ENCODE results near the gene ST8SIA5. TPM values are rescaled to one million over a fixed set of nuclear protein-coding genes. Genes with fewer than 3 reads are reported as not detected.

Gene ST8SIA5
- total RNA-seq, 2 experiments from 2014 or later = 0.15 TPM; not detected in 1

DNA sequence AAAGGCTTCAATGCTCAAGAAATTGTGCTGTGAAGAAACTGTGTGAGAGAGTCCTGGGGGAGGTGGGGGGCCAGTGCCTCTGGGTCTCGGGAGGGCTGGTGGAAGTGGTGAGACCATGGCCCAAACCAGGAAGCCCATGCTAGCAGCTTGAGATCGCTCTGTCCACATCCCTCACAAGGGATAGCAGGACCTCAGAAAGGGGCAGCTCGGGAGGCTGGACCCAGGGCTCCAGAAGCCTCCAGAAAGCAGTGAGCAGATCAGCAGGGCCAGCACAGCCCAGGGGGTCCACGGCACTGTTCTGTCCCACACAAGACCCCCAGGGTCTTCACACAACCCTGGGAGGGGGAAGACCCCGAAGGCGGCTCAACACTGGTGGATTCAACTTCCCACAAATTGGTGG is 24.1 kb downstream of the ST8SIA5 start:
- CTCF ChIA-PET = no interaction called here
- H3K27me3 Mint-ChIP-seq = peaks cover 5% of the 10 kb centered on the region

DNA sequence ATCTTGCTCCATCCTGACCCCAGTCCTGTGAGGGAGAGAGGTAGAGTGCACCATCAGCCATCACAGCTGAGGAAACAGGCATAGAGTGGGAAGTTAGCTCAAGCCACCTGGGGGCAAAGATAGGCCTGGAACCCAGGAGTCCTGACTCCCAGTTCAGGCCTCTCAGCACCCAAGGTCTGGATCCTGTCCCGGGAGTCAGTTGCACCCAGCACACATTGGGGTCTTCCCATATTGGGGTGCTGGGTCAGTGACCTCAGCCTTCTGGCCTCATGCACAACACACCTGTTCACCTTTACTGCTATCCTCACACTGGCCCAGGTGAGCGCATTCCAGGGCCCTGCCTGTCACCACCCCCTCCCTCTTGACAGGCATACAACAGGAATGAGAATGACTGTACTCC is 24.7 kb downstream of the ST8SIA5 start:
- POLR2A ChIA-PET = no interaction called here

More for the DNA sequence above, 24.1 kb downstream of the ST8SIA5 start:
- no peaks in the 10 kb centered on the region for H3K4me1 Mint-ChIP-seq
- H3K9me3 Mint-ChIP-seq = peaks cover 10% of the 10 kb centered on the region
- no peaks in the 10 kb centered on the region for H3K36me3 Mint-ChIP-seq (ENCODE audit: low read depth)
- DNase-seq = no peak
- POLR2A ChIA-PET = no interaction called here
- H3K4me3 Mint-ChIP-seq = no peak overlapping the region
- H3K27ac Mint-ChIP-seq = no peak overlapping the region

DNA sequence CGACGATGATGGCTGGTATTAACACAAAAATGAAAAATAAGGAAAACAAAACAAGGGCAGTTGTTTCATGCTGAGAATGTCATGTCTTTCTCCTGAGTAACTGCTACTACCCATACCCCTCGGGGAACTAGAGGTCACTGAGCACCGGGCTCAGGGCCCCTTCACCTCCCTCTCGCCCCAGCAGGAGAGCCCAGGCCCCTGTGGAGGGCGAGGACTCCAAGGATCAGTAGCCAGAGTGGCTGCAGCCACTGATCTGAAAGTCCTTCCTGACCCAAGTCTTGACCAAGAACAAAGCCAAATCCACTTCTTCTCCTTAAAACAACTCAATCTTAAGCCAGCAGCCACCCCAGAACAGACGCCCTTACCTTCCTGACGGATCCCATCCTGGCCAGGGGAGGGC is 25.5 kb downstream of the ST8SIA5 start:
- H3K4me3 Mint-ChIP-seq = no peak overlapping the region
- no peaks in the 10 kb centered on the region for H3K4me1 Mint-ChIP-seq
- no peaks in the 10 kb centered on the region for H3K36me3 Mint-ChIP-seq (ENCODE audit: low read depth)
- CTCF ChIA-PET = interaction anchor here (0.7 kb wide), 1 partner anchor 1044 kb away, joined by 3 read pairs; no protein-coding TSS in a partner anchor
- no peak overlapping the region for H3K27ac Mint-ChIP-seq
- peaks cover 3% of the 10 kb centered on the region for H3K27me3 Mint-ChIP-seq
- POLR2A ChIA-PET = no interaction called here
- peaks cover 10% of the 10 kb centered on the region for H3K9me3 Mint-ChIP-seq
- DNase-seq = no peak

More for the DNA sequence above, 24.7 kb downstream of the ST8SIA5 start:
- H3K27me3 Mint-ChIP-seq = peaks cover 5% of the 10 kb centered on the region
- CTCF ChIA-PET = no interaction called here
- no peak for DNase-seq
- no peaks in the 10 kb centered on the region for H3K36me3 Mint-ChIP-seq (ENCODE audit: low read depth)
- peaks cover 10% of the 10 kb centered on the region for H3K9me3 Mint-ChIP-seq
- H3K27ac Mint-ChIP-seq = no peak overlapping the region
- H3K4me3 Mint-ChIP-seq = no peak overlapping the region
- no peaks in the 10 kb centered on the region for H3K4me1 Mint-ChIP-seq

DNA sequence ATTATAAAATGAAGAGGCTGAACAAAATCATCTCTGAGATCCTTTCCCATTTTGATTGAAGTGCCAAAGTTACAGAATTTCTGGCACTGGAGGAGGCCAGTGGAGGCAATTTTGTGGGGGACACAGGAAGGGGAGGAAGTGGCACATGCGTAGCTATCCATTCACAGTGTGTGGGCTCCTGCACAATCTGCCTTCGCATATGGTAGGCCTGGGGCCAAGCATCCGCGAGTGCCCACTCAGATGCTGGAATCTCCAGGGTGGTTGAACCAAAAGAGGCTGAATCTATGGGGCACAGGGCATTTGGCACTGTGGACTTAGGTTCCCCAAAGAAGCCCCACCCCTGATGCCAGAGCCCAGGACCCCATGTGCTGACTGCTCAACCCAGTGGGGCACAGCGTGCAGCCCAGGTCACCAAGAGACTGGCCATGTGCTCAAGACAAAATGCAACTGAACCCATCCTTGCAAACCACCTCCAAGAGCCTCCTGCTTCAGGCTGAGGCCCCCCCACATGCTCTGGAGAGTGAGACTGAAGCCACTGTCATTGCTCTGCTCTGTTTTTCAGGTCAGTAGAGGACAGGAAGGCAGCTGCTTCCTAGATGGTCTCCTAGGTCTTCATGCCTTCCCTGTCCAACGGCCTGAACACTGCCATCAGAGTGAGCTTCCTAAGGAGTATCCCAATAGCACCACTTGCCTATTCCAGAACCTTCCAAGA is 28.5 kb downstream of the ST8SIA5 start:
- Mint-ChIP-seq H3K27me3 (no peaks in the 10 kb centered on the region), H3K36me3 (ENCODE audit: low read depth) (no peaks in the 10 kb centered on the region), H3K4me1 (no peaks in the 10 kb centered on the region), H3K27ac (no peak overlapping the region), H3K9me3 (peaks cover 10% of the 10 kb centered on the region), H3K4me3 (no peak overlapping the region)
- ChIA-PET POLR2A (no interaction called here), CTCF (no interaction called here)
- DNase-seq = no peak

DNA sequence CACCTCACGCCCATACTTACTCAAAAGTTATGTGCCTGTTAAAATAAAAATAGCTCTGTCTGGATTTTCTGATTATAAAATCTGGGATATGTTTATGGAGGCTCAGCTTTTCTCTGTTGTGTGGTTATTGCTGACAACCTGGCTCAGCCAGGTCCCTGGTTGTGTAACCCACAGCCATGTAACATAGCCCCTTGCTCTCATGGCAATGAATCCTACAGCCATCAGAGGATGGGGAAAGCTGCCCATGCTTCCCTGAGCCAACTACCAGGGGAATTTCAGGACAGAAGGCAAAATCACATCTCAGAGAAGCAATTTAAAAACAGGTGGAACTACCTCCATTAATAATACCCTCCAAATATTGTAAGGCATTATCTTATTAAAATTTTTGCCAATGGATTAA is 29.7 kb downstream of the ST8SIA5 start:
- no peak for DNase-seq
- Mint-ChIP-seq H3K4me3 (no peak overlapping the region), H3K36me3 (ENCODE audit: low read depth) (no peaks in the 10 kb centered on the region), H3K4me1 (no peaks in the 10 kb centered on the region), H3K9me3 (peaks cover 10% of the 10 kb centered on the region), H3K27ac (no peak overlapping the region), H3K27me3 (no peaks in the 10 kb centered on the region)
- POLR2A ChIA-PET = no interaction called here
- CTCF ChIA-PET = no interaction called here

DNA sequence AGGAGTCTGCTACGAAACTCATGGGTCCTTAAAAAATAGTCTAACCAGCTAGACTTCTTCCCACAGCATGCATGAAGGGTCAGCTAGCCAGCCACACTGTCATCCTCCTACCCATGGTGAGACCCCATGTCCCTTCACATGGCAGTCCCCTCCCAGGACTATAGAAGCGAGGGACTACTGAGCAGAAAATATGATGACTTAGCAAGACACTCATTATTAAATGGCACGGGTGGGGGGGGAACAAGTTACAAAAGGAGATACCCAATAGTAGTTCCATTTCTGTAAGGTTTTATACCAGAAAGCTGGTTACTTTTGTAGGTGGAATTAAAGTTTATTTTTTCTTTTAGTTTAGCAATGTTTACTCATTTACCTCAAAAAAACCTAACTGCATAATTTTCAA is 31.5 kb downstream of the ST8SIA5 start:
- no peak for DNase-seq
- Mint-ChIP-seq H3K36me3 (ENCODE audit: low read depth) (no peaks in the 10 kb centered on the region), H3K27ac (no peak overlapping the region), H3K4me3 (no peak overlapping the region), H3K27me3 (no peaks in the 10 kb centered on the region), H3K9me3 (peaks cover 7% of the 10 kb centered on the region), H3K4me1 (no peaks in the 10 kb centered on the region)
- CTCF ChIA-PET = no interaction called here
- POLR2A ChIA-PET = no interaction called here

DNA sequence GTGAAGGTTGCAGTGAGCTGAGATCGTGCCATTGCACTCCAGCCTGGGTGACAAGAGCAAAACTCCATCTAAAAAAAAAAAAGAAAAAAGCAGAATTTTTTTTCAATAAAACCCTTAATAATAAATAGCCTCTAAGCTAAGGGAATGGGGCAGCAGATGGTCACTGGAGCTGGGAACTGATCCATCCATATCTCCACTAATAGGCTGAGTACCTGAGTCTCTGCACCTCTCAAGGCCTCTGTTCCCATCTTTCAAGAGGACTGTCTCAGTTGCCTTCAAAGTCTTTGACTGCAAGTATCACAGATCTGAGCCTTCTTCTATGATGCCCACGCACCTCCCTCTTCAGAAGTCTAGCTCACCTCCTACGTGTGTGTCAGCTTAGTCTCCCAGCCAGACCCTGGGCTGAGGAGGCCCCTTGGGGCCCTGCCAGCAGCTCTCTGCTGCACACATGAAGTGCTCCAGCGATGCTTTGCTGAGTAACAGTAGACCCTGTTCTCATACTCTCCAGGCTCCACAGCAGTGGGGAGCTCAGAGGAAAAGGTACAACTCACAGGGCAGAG is 32.9 kb downstream of the ST8SIA5 start:
- POLR2A ChIA-PET = no interaction called here
- Mint-ChIP-seq H3K4me1 (no peaks in the 10 kb centered on the region), H3K27ac (no peak overlapping the region), H3K9me3 (peaks cover 3% of the 10 kb centered on the region), H3K36me3 (ENCODE audit: low read depth) (no peaks in the 10 kb centered on the region), H3K27me3 (no peaks in the 10 kb centered on the region), H3K4me3 (no peak overlapping the region)
- no peak for DNase-seq
- CTCF ChIA-PET = no interaction called here

DNA sequence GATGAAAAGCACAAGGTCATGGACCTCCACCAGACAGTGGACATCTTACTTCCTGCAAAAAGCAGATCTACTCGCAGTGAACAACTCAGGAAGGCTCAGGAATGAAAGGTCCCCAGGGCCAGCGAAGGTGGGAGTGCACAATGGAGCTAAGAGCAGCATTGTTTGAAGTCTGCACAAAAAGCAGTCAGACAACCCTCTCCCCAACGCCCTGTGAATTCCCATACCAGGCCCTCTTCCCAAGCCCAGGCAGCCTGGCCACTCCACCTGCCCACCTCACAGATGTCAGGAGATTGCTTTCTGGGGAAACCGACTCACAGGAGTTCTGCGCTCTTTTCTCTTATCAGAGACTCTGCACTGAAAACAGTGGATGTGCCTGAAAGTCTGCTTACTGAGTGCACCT is 34.8 kb downstream of the ST8SIA5 start:
- Mint-ChIP-seq H3K27me3 (peaks cover 1% of the 10 kb centered on the region), H3K36me3 (ENCODE audit: low read depth) (no peaks in the 10 kb centered on the region), H3K9me3 (no peaks in the 10 kb centered on the region), H3K4me3 (no peak overlapping the region), H3K27ac (no peak overlapping the region), H3K4me1 (no peaks in the 10 kb centered on the region)
- ChIA-PET CTCF (no interaction called here), POLR2A (no interaction called here)
- no peak for DNase-seq

DNA sequence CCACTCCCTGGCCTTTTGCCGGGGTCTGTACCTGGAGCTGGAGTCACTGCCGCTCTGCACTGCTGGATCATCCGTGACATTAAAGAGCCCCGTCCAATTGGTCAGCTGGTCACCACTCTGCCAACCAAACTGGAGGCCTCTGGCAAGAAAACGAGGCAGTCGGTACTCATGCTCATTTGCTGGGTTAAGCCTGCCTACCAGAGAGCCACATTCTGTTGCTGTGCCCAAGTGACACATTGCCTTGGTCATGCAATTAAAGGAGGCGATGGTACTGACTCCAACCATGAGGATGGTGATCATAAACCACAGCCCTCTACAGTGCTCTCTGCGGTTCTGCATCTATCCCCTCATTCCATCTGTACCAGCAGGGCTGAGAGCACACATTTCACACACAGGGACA is 35.5 kb downstream of the ST8SIA5 start:
- no peak for DNase-seq
- no peak overlapping the region for H3K4me3 Mint-ChIP-seq
- peaks cover 1% of the 10 kb centered on the region for H3K27me3 Mint-ChIP-seq
- ChIA-PET POLR2A (no interaction called here), CTCF (no interaction called here)
- H3K36me3 Mint-ChIP-seq (ENCODE audit: low read depth) = no peaks in the 10 kb centered on the region
- H3K9me3 Mint-ChIP-seq = no peaks in the 10 kb centered on the region
- H3K4me1 Mint-ChIP-seq = no peaks in the 10 kb centered on the region
- H3K27ac Mint-ChIP-seq = no peak overlapping the region

DNA sequence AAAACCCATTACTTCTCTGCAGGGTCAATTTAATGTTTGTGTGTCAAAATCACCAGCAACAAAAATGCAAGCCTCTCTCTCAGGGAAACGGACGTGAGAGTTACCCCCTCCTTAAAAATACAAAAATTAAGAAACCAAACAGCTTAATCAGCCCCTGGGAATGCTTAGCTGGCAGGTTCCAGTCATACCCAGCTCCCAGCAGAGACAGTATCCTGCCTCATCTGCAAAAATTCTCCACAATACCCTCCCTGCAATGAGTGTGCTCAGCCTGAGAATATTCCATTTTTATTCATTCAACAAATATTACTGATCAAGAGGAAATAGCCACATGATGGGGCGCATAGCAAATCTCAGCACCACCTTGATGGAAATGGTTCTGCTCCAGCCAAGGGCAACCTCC is 36.3 kb downstream of the ST8SIA5 start:
- Mint-ChIP-seq H3K27ac (no peak overlapping the region), H3K4me1 (no peaks in the 10 kb centered on the region), H3K4me3 (no peak overlapping the region), H3K36me3 (ENCODE audit: low read depth) (no peaks in the 10 kb centered on the region), H3K27me3 (peaks cover 1% of the 10 kb centered on the region), H3K9me3 (no peaks in the 10 kb centered on the region)
- DNase-seq = no peak
- CTCF ChIA-PET = interaction anchor here (0.7 kb wide), 1 partner anchor 559 kb away, joined by 3 read pairs; no protein-coding TSS in a partner anchor
- POLR2A ChIA-PET = no interaction called here

DNA sequence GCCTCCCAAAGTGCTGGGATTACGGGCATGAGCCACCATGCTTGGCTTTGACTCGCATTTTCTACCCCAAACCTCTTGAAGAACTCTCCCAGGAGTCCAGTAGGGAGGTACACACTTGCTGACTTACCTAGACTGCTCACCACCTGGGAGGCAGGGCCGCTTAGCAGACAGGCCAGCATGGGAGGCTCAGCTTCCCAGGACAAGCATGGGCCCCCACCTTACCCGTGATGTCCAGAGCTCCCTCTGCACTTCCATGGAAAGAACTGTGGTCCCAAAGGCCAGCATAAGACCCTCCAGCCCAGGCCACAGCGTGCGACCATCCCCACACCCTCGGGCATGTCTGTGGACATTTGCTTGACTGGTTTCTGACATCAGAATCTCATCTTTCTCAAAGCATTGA is 36.8 kb downstream of the ST8SIA5 start:
- Mint-ChIP-seq H3K27me3 (peaks cover 1% of the 10 kb centered on the region), H3K4me3 (no peak overlapping the region), H3K4me1 (no peaks in the 10 kb centered on the region), H3K36me3 (ENCODE audit: low read depth) (no peaks in the 10 kb centered on the region), H3K27ac (no peak overlapping the region), H3K9me3 (no peaks in the 10 kb centered on the region)
- POLR2A ChIA-PET = no interaction called here
- CTCF ChIA-PET = interaction anchor here (0.7 kb wide), 1 partner anchor 558 kb away, joined by 3 read pairs; no protein-coding TSS in a partner anchor
- no peak for DNase-seq

DNA sequence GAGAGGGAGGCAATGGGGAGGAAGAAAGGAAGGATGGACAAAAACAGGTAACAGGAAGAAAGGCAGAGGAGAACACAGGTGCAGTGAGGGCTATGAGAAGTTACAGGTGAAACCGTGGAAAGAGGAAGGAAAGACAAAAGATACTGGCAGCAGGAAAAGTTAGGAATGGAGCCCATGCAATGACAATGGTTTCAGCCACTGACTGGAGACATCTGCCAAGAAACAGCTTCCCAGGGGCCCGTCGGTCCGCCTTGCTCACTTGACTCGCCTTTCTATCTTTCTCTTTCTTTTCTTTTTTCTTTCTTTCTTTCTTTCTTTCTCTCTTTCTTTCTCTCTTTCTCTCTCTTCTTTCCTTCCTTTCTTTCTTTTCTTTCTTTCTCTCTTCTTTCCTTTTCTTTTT is 37.5 kb downstream of the ST8SIA5 start:
- no peaks in the 10 kb centered on the region for H3K36me3 Mint-ChIP-seq (ENCODE audit: low read depth)
- POLR2A ChIA-PET = no interaction called here

DNA sequence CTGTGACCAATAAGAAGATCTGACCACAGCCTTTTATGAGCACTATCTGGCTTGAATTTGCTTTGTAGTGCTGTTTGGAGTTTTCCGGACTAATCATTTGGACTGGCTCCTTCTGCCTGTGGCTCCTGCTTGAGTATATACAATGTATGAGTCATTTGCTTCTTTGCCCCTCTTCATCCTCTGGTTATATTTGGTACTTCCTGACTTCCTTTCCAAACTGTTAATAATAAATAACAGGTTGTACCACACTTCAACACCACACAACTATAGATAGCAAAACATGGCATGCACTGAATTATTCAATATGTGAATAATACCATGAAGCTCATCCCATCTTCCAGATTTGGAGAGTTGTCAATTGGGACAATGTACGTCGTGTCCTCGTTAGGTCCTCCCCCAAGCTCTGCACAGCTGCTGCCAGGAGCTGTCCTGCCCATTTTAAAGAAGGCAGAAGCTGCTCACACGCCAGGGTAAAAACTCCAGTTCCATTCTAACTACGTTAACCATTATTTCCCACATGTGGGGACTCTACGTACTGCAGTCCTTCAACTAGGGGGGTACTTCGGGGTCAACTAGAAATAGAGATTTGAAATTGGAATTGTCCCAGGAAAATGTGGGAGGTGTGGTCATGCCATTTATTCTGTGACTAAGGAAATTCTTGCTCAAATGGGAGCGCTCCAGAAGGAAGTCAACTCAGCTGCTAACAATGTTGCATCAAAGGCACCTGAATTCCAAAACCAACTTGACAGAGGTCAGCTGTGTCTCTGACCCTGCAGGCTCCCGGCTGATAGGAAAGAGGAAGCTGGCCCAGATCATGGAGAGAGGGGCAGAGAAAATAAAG is 38.1 kb downstream of the ST8SIA5 start:
- Mint-ChIP-seq H3K9me3 (no peaks in the 10 kb centered on the region), H3K4me3 (no peak overlapping the region), H3K36me3 (ENCODE audit: low read depth) (no peaks in the 10 kb centered on the region), H3K4me1 (no peaks in the 10 kb centered on the region), H3K27me3 (peaks cover 1% of the 10 kb centered on the region), H3K27ac (no peak overlapping the region)
- ChIA-PET CTCF (no interaction called here), POLR2A (no interaction called here)
- DNase-seq = no peak

More for the DNA sequence above, 37.5 kb downstream of the ST8SIA5 start:
- Mint-ChIP-seq H3K4me3 (no peak overlapping the region), H3K27ac (no peak overlapping the region), H3K4me1 (no peaks in the 10 kb centered on the region), H3K9me3 (no peaks in the 10 kb centered on the region), H3K27me3 (peaks cover 1% of the 10 kb centered on the region)
- CTCF ChIA-PET = no interaction called here
- no peak for DNase-seq

Measured in activated CD4-positive, alpha-beta T cell treated with anti-CD3 and anti-CD28 coated beads, Interleukin-2, amount 10 ng/mL, durations not matched to agents 7 days and 5 days (primary cell).